Psoas muscle (tissue), 8 donors: Measurements from ENCODE around the gene SMG1. TPM values are rescaled to one million over a fixed set of nuclear protein-coding genes. Genes with fewer than 3 reads are reported as not detected.

Source experiments
- ATAC-seq, 4 donors: fragments of 200-7000 bp; cut with Tn5 transposase; one replicate each; pipeline ENCODE4 v1.9.1; 2020; ENCODE audit warnings: moderate library complexity in 3 of 4, mild to moderate bottlenecking in 2 of 4
- DNase-seq, 2 donors: peaks; one replicate each; pipeline ENCODE4 v3.0.0-alpha.2; 2020
- H3K27ac ChIP-seq: fragments of 200-600 bp; one replicate; pipeline ENCODE4 v1.8.0; 2022
- H3K27me3 ChIP-seq, 3 donors: fragments of 200-600 bp in 1 of 3; one replicate each; pipeline versions ENCODE4 v1.6.1 to v1.8.0; 2013 to 2022; ENCODE audit warnings: low read length in 2 of 3, mild to moderate bottlenecking in 2 of 3, moderate library complexity in 1 of 3; ENCODE audit not compliant: insufficient read depth in 3 of 3
- H3K36me3 ChIP-seq, 2 donors: fragments of 200-600 bp in 1 of 2; one replicate each; pipeline versions ENCODE4 v1.6.1 to v1.8.0; 2013 to 2022; ENCODE audit warnings: low read depth in 1 of 2, mild to moderate bottlenecking in 1 of 2, moderate library complexity in 1 of 2; ENCODE audit not compliant: insufficient read depth in 1 of 2
- H3K4me1 ChIP-seq: fragments of 200-600 bp; one replicate; pipeline ENCODE4 v1.8.0; 2022
- H3K4me3 ChIP-seq: fragments of 200-600 bp; one replicate; pipeline ENCODE4 v1.8.0; 2022; ENCODE audit warnings: mild to moderate bottlenecking
- H3K9me3 ChIP-seq: fragments of 200-600 bp; one replicate; pipeline ENCODE4 v1.8.0; 2022
- CTCF ChIP-seq: fragments of 200-600 bp; IDR thresholded peaks from one replicate; pipeline ENCODE4 v1.8.0; 2022; ENCODE audit warnings: antibody characterized with exemption
- WGBS, 3 donors: extraction: QIAGEN DNeasy Blood & Tissue Kit; methylation state at CpG; one replicate each; pipeline versions ENCODE4 v1.1.6 to v1.1.7; 2013; 5-methylcytosine and 5-hydroxymethylcytosine counted together
- intact Hi-C, 2 donors: fragments of 100-400 bp; cut with DNase I; formaldehyde crosslinking; loops; one replicate each; pipeline versions ENCODE4 v1.11.0 to v1.14.2; 2022
- polyA plus RNA-seq, 3 donors: library from polyadenylated mRNA; stranded (reverse); fragments of 200-250 nt; gene quantifications; one replicate each; pipeline ENCODE4 v1.2.3, GENCODE V29; 2013
- total RNA-seq, 4 donors: library from RNA; stranded (reverse); fragmentation: NEBNext Ultra II Directional in 2 of 4; extraction: Animal tissue kit (Norgen Biotek cat#: 25700) in 2 of 4; gene quantifications; one replicate each; pipeline versions ENCODE4 v1.2.1 to v1.2.4, GENCODE V29; 2021 to 2023
- donor health status: healthy with polysubstance abuse.
- donor health status: DM: no; HTN: no; CAD: no; lungs with moderate emphysema.
- donor health status: Bipolar disorder and iron deficiency.
- donor health status: healthy.
- donor health status: DM: yes; HTN: yes; CAD: no.
- donor health status: DM: no; HTN: no; CAD: no.
- donor health status: DM: no; HTN: no; CAD: no.
- donor health status: DM: yes; HTN: yes; CAD: no.

Gene SMG1
- total and polyA plus RNA-seq, 7 donors: 12.1 to 160 (median 66.1) TPM

- peaks cover 45% of the 10 kb centered on the region for H3K4me1 ChIP-seq
- ATAC-seq (no peak), DNase-seq (no peak)
- no peak overlapping the region for H3K4me3 ChIP-seq
- no peaks in the 10 kb centered on the region for H3K27me3 ChIP-seq
- peak overlapping the region; percentile 82 for H3K27ac ChIP-seq
- intact Hi-C loops: loop anchor here (5.0 to 10.0 kb wide), 3 partner anchors 52 to 164 kb away; no protein-coding TSS in a partner anchor
- WGBS, 3 donors: 74 to 86% (median 78%) methylated on average over 16 of the region's 16 CpGs
- no peak for TF ChIP-seq CTCF
- no peaks in the 10 kb centered on the region for H3K9me3 ChIP-seq
- peaks cover 6 to 33% of the 10 kb centered on the region in 2 donors for H3K36me3 ChIP-seq
Measured at GRCh38 chr16:18802767-18803343, 123.4 kb downstream of the SMG1 start.

- ATAC-seq: peak; percentile 92 to 98 (median 95)
- Histone ChIP-seq H3K9me3 (no peaks in the 10 kb centered on the region), H3K36me3 (peaks cover 6 to 33% of the 10 kb centered on the region in 2 donors), H3K4me3 (peak within 1 kb of the TSS; percentile 77), H3K27me3 (no peaks in the 10 kb centered on the region), H3K4me1 (peaks cover 48% of the 10 kb centered on the region), H3K27ac (peak within 1 kb of the TSS; percentile 82)
- DNase-seq: peak; percentile 99 to 100
- intact Hi-C loops: loop anchor here (5.0 to 10.0 kb wide), 3 partner anchors 53 to 166 kb away; no protein-coding TSS in a partner anchor
- TF ChIP-seq CTCF: peak; percentile 90
- WGBS, 3 donors: 0% methylated on average over 70 to 77 of the region's 77 CpGs
Measured at GRCh38 chr16:18801145-18801972, 124.8 kb downstream of the SMG1 start, which contains the start of gene ARL6IP1. Gene ARL6IP1 (minus strand): TSS chr16:18801549. CDS start chr16:18801466, 83 bp downstream.

GRCh38 chr16:18800775-18801144, 125.4 kb downstream of the SMG1 start:
- Histone ChIP-seq H3K27me3 (no peaks in the 10 kb centered on the region), H3K9me3 (no peaks in the 10 kb centered on the region), H3K4me3 (peak overlapping the region; percentile 77), H3K4me1 (peaks cover 47% of the 10 kb centered on the region), H3K36me3 (peaks cover under 1 to 33% of the 10 kb centered on the region in 2 donors), H3K27ac (peak overlapping the region; percentile 82)
- 0% methylated on average over 15 of the region's 15 CpGs for WGBS, 3 donors
- intact Hi-C loops: loop anchor here (5.0 to 10.0 kb wide), 3 partner anchors 54 to 167 kb away; no protein-coding TSS in a partner anchor
- no peak for TF ChIP-seq CTCF
- peak in 1 of 4 donors; percentile 0 for ATAC-seq
- no peak for DNase-seq

- Histone ChIP-seq H3K4me3 (peak overlapping the region; percentile 77), H3K27ac (peak overlapping the region; percentile 82), H3K4me1 (peaks cover 43% of the 10 kb centered on the region), H3K27me3 (no peaks in the 10 kb centered on the region), H3K9me3 (no peaks in the 10 kb centered on the region), H3K36me3 (peaks cover 0 to 34% of the 10 kb centered on the region in 2 donors)
- 3 to 6% (median 4%) methylated on average over 8 of the region's 8 CpGs for WGBS, 3 donors
- no peak for TF ChIP-seq CTCF
- intact Hi-C loops: loop anchor here (5.0 to 10.0 kb wide), 3 partner anchors 55 to 167 kb away; no protein-coding TSS in a partner anchor
- ATAC-seq (no peak), DNase-seq (no peak)
Measured at GRCh38 chr16:18800293-18800692, 125.9 kb downstream of the SMG1 start.
